Suprapubic skin (tissue), 4 donors: ENCODE measurements around the gene LHX3.

ENCODE experiments used
- CTCF ChIP-seq, 2 donors: fragments of 200-600 bp in 1 of 2; fragments of 450-650 bp in 1 of 2; sonication (generic) in 1 of 2; IDR thresholded peaks; one replicate each; pipeline ENCODE4 v1.5.1; 2016 to 2019; ENCODE audit warnings: antibody characterized with exemption in 2 of 2, mild to moderate bottlenecking in 1 of 2, moderate library complexity in 1 of 2
- POLR2A ChIP-seq, 2 donors: fragments of 450-650 bp; IDR thresholded peaks; one replicate each; pipeline ENCODE4 v1.6.1; 2017; ENCODE audit warnings: antibody characterized with exemption in 2 of 2, mild to moderate bottlenecking in 2 of 2, moderate library complexity in 2 of 2
- POLR2AphosphoS5 ChIP-seq, 3 donors: sonication (generic); formaldehyde crosslinking; IDR thresholded peaks; one replicate each; pipeline ENCODE4 v1.6.1; 2017; ENCODE audit warnings: antibody characterized with exemption in 3 of 3

GRCh38 chr9:136211006-136211405 is 6.1 kb upstream of the LHX3 start:
- no peak for TF ChIP-seq CTCF (IDR thresholded peaks at IDR 0.05)
- TF ChIP-seq POLR2AphosphoS5 (IDR thresholded peaks at IDR 0.05): no peak
- TF ChIP-seq POLR2A (IDR thresholded peaks at IDR 0.05): no peak
